ENCODE data around the gene BRIP1.

DNA sequence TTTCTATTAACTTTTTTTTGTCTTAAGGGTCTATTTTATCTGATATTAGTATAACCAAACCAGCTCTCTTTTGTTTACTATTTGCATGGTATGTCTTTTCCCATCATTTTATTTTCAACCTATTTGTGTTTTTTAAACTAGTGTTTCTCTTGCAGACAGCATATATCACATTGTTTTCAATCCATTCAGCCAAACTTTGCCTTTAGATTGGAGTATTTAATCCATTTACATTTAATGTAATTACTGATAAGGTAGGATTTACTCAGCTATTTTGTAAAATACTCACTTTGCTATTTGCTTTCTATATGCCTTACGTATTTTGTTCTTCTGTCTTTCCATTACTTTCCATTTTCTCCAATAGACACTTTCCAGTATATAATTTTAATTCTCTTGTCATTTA, 164.3 kb downstream of the BRIP1 start:
- no peak for TF ChIP-seq POLR2A (IDR thresholded peaks at IDR 0.05; ENCODE audit: extremely low read depth, insufficient read length)
- TF ChIP-seq, protein P1, sequence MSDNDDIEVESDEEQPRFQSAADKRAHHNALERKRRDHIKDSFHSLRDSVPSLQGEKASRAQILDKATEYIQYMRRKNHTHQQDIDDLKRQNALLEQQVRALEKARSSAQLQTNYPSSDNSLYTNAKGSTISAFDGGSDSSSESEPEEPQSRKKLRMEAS (IDR thresholded peaks at IDR 0.05; ENCODE audit: low read depth, low read length), result no peak
- TF ChIP-seq, protein P2, sequence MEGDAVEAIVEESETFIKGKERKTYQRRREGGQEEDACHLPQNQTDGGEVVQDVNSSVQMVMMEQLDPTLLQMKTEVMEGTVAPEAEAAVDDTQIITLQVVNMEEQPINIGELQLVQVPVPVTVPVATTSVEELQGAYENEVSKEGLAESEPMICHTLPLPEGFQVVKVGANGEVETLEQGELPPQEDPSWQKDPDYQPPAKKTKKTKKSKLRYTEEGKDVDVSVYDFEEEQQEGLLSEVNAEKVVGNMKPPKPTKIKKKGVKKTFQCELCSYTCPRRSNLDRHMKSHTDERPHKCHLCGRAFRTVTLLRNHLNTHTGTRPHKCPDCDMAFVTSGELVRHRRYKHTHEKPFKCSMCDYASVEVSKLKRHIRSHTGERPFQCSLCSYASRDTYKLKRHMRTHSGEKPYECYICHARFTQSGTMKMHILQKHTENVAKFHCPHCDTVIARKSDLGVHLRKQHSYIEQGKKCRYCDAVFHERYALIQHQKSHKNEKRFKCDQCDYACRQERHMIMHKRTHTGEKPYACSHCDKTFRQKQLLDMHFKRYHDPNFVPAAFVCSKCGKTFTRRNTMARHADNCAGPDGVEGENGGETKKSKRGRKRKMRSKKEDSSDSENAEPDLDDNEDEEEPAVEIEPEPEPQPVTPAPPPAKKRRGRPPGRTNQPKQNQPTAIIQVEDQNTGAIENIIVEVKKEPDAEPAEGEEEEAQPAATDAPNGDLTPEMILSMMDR (IDR thresholded peaks at IDR 0.05; ENCODE audit: low read depth, low read length), result no peak
- no peak for TF ChIP-seq MYC (IDR thresholded peaks at IDR 0.05; ENCODE audit: low read depth, low read length)

Data from NB4 (cell line).